Endothelial cell of umbilical vein (primary cell): ENCODE measurements around the gene SKIC8.
"Not testable (repeated sequence)": the region's sequence is repeated elsewhere in the genome, so short reads cannot be mapped to it uniquely, and the experiment has no call there.

Experiments
- CTCF ChIP-seq, 2 donors: IDR thresholded peaks; 1 replicate in 1 of 2; 2 replicates in 1 of 2; pipeline ENCODE4 v1.5.1; 2011; ENCODE audit warnings: low read length in 2 of 2, mild to moderate bottlenecking in 2 of 2, moderate library complexity in 2 of 2, control low read depth in 1 of 2, inconsistent platforms in 1 of 2, low read depth in 1 of 2; ENCODE audit not compliant: insufficient read depth in 1 of 2; ENCODE audit errors: extremely low read depth in 1 of 2
- MAX ChIP-seq: IDR thresholded peaks from 2 replicates; pipeline ENCODE4 v1.6.1; 2011; ENCODE audit not compliant: insufficient read depth, insufficient read length
- MYC ChIP-seq: IDR thresholded peaks from one replicate; pipeline ENCODE4 v1.6.1; 2011; ENCODE audit warnings: mild to moderate bottlenecking, low read depth, low read length
- POLR2A ChIP-seq: IDR thresholded peaks from 2 replicates; pipeline ENCODE4 v1.6.1; 2012; ENCODE audit warnings: low read depth, mild to moderate bottlenecking, control low read depth, low read length
- POLR2AphosphoS5 ChIP-seq: IDR thresholded peaks from 2 replicates; pipeline ENCODE4 v1.6.1; 2012; ENCODE audit warnings: low read depth, mild to moderate bottlenecking, control low read depth, low read length, moderate library complexity; ENCODE audit not compliant: insufficient read depth

GRCh38 chr15:78245392-78245791, 54.0 kb downstream of the SKIC8 start:
- not testable (repeated sequence) for TF ChIP-seq MAX; POLR2AphosphoS5; CTCF (IDR thresholded peaks at IDR 0.05; ENCODE audit: extremely low read depth in 1 of 2, insufficient read depth in 1 of 2, low read depth in 1 of 2, low read length in 2 of 2); POLR2A; MYC
